ENCODE measurements around the gene SMAD1. TPM values are rescaled to one million over a fixed set of nuclear protein-coding genes. Genes with fewer than 3 reads are reported as not detected.
"Not testable (repeated sequence)": the region's sequence is repeated elsewhere in the genome, so short reads cannot be mapped to it uniquely, and the experiment has no call there.

The SMAD1 gene
- total and polyA plus RNA-seq, 2 donors = 17.1 to 67.8 TPM

DNA sequence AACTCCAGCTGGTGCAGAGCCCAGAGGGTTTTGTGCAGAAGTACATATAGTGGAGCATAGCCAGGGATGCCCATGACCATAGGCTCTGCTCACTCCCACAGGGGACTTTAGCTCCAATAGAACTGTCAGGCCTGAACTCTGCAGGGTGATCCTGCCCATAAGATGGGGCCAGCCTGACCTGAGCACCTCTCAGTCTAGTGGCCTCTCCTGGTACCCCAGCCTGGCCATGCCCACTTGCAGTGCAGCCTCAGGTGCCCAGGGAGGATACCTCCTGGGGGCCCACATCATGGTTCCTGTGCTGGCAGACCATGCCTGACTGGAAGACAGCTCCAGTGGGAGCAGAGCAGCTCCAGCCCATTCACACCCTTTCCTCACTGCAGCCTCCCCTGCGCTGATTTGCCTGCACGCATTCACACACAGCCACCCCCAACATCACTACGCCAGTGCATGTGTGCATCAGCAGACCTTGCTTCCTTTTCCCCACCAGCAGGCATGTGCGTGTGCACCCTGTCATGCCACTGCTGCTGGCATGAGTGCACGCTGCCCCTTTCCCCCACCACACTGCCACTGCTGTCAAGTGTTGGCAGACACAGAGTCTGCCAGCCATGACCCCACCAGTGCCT, 84.5 kb downstream of the SMAD1 start:
- DNase-seq (ENCODE audit: extremely low spot score) = no peak
- no peaks in the 10 kb centered on the region for H3K4me1 ChIP-seq (ENCODE audit: insufficient read depth)
- no peak overlapping the region for H3K27ac ChIP-seq (ENCODE audit: low read depth)
- H3K4me3 ChIP-seq (ENCODE audit: low read depth, low read length) = no peak overlapping the region
- WGBS = 97% methylated on average over 5 of the region's 5 CpGs
- no peaks in the 10 kb centered on the region for H3K36me3 ChIP-seq (ENCODE audit: insufficient read depth)

GRCh38 chr4:145566768-145567167, 85.1 kb downstream of the SMAD1 start:
- no peak for DNase-seq (ENCODE audit: extremely low spot score)
- Histone ChIP-seq H3K27ac (ENCODE audit: low read depth) (no peak overlapping the region), H3K36me3 (ENCODE audit: insufficient read depth) (no peaks in the 10 kb centered on the region), H3K4me3 (ENCODE audit: low read depth, low read length) (no peak overlapping the region), H3K4me1 (ENCODE audit: insufficient read depth) (no peaks in the 10 kb centered on the region)
- WGBS = 82% methylated on average over 5 of the region's 5 CpGs

DNA sequence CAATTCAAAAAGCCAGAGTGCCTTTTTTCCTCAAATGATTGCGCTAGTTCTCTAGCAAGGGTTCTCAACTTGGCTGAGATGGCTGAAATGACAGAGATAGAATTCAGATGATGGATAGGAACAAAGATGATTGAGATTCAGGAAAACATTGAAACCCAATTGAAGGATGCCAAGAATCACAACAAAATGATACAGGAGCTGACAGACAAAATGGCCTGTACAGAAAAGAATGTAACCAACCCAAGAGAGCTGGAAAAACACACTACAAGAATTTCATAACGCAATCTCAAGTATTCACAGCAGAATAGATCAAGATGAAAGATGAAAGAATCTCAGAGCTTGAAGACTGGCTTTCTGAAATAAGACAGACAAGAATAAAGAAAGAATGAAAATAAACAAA, 85.9 kb downstream of the SMAD1 start:
- 96% methylated on average over 2 of the region's 2 CpGs for WGBS
- DNase-seq (ENCODE audit: extremely low spot score) = no peak
- Histone ChIP-seq H3K36me3 (ENCODE audit: insufficient read depth) (no peaks in the 10 kb centered on the region), H3K27ac (ENCODE audit: low read depth) (no peak overlapping the region), H3K4me3 (ENCODE audit: low read depth, low read length) (no peak overlapping the region), H3K4me1 (ENCODE audit: insufficient read depth) (no peaks in the 10 kb centered on the region)

DNA sequence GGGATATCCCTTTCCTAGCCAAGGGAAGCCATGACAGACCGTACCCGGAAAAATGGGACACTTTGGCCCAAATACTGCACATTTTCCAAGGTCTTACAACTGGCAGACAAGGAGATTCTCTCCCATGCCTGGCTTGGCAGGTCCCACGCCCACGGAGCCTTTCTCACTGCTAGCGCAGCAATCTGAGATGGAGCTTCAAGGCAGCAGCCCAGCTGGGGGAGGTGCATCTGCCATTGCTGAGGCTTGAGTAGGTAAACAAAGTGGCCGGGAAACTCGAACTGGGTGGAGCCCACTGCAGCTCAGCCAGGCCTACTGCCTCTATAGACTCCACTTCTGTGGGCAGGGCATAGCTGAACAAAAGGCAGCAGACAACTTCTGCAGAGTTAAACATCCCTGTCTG, 92.9 kb downstream of the SMAD1 start:
- DNase-seq (ENCODE audit: extremely low spot score); H3K4me3 ChIP-seq (ENCODE audit: low read depth, low read length); H3K27ac ChIP-seq (ENCODE audit: low read depth); H3K36me3 ChIP-seq (ENCODE audit: insufficient read depth); H3K4me1 ChIP-seq (ENCODE audit: insufficient read depth): not testable (repeated sequence)
- WGBS = 75% methylated on average over 7 of the region's 7 CpGs

DNA sequence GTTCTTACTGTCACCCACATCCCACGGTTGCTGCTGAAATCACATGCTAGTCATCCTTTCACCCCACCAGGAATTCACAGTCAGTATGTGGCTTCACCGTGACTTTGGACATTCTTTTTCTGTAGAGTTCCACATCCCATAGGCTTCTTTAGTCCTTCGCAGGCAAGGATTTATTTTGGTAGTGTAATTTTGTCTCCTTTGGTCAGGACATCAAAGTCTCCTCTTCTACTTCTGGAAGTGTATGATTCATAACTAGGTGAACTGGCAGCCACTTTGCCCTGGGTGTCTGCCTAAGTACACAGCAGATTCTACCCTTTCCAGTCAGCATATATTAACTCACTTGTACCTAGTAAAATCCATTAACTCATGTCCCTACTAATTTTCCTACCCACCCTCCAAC, 99.3 kb downstream of the SMAD1 start:
- no peak for DNase-seq (ENCODE audit: extremely low spot score)
- H3K4me3 ChIP-seq (ENCODE audit: low read depth, low read length) = no peak overlapping the region
- no peaks in the 10 kb centered on the region for H3K4me1 ChIP-seq (ENCODE audit: insufficient read depth)
- WGBS = 57% methylated on average over 3 of the region's 3 CpGs
- H3K36me3 ChIP-seq (ENCODE audit: insufficient read depth) = no peaks in the 10 kb centered on the region
- H3K27ac ChIP-seq (ENCODE audit: low read depth) = no peak overlapping the region

- DNase-seq (ENCODE audit: extremely low spot score) = no peak
- H3K4me3 ChIP-seq (ENCODE audit: low read depth, low read length) = no peak overlapping the region
- H3K36me3 ChIP-seq (ENCODE audit: insufficient read depth) = no peaks in the 10 kb centered on the region
- no peak overlapping the region for H3K27ac ChIP-seq (ENCODE audit: low read depth)
- no peaks in the 10 kb centered on the region for H3K4me1 ChIP-seq (ENCODE audit: insufficient read depth)
- WGBS = 89% methylated on average over 6 of the region's 6 CpGs
Measured at GRCh38 chr4:145583191-145584055, 101.8 kb downstream of the SMAD1 start.

DNA sequence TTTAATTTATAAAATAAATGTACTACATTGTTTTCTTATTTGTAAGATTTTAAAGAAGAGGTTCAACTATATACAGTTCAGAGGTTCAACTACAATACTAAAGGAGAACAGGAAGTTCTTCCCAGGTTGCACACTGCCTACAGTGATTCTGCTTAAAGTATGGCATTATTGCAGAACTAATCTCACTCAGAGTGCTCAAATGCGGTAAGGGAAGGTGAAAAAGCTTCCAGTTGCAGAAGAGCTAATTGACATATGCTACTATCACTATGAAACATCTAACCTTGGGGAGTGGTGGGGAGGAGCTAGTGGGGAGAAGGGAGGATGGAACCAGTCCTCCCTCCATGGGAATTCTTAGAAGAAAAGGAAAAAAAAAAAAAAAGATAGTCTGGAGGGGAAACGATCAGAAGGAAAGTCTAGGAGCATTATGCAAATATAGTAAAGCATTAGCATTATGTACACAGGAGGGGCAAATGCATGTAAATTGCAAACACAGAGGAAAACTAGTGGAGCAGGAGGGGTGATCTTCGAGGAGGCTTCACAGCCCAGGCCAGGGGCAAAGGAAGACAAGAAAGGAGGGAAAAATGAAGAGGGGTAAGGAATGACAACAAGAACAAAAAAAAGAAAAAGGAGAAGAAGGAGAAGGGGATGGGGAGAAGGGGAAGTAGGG, 105.6 kb downstream of the SMAD1 start:
- no peak for DNase-seq (ENCODE audit: extremely low spot score)
- Histone ChIP-seq H3K27ac (ENCODE audit: low read depth) (no peak overlapping the region), H3K4me3 (ENCODE audit: low read depth, low read length) (no peak overlapping the region), H3K4me1 (ENCODE audit: insufficient read depth) (no peaks in the 10 kb centered on the region), H3K36me3 (ENCODE audit: insufficient read depth) (no peaks in the 10 kb centered on the region)
- WGBS = 70% methylated on average over 3 of the region's 3 CpGs

DNA sequence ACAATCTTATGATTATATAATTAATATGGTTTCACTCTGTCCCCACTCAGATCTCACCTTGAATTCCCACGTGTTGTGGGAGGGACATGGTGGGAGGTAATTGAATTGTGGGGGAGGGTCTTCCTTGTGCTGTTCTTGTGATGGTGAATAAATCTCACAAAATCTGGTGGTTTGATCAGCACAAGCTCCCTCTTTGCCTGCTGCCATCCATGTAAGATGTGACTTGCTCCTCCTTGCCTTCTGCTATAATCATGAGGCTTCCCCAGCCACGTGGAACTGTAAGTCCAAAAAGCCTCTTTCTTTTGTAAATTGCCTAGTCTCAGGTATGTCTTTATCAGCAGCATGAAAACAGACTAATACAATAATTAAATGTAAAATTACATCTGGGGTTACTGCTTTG, 107.7 kb downstream of the SMAD1 start:
- 79% methylated on average over 2 of the region's 2 CpGs for WGBS
- not testable (repeated sequence) for H3K36me3 ChIP-seq (ENCODE audit: insufficient read depth); H3K27ac ChIP-seq (ENCODE audit: low read depth); DNase-seq (ENCODE audit: extremely low spot score); H3K4me1 ChIP-seq (ENCODE audit: insufficient read depth); H3K4me3 ChIP-seq (ENCODE audit: low read depth, low read length)

GRCh38 chr4:145589916-145590702, 108.5 kb downstream of the SMAD1 start:
- H3K4me1 ChIP-seq (ENCODE audit: insufficient read depth) = no peaks in the 10 kb centered on the region

GRCh38 chr4:145602129-145602760, 120.6 kb downstream of the SMAD1 start:
- Histone ChIP-seq H3K36me3 (ENCODE audit: insufficient read depth) (no peaks in the 10 kb centered on the region), H3K4me1 (ENCODE audit: insufficient read depth) (no peaks in the 10 kb centered on the region), H3K27ac (ENCODE audit: low read depth) (no peak overlapping the region), H3K4me3 (ENCODE audit: low read depth, low read length) (no peak overlapping the region)
- DNase-seq (ENCODE audit: extremely low spot score) = no peak
- 82% methylated on average over 4 of the region's 4 CpGs for WGBS

More at GRCh38 chr4:145589916-145590702, 108.5 kb downstream of the SMAD1 start:
- WGBS = 64% methylated on average over 3 of the region's 3 CpGs
- no peak for DNase-seq (ENCODE audit: extremely low spot score)
- no peak overlapping the region for H3K4me3 ChIP-seq (ENCODE audit: low read depth, low read length)
- no peak overlapping the region for H3K27ac ChIP-seq (ENCODE audit: low read depth)
- H3K36me3 ChIP-seq (ENCODE audit: insufficient read depth) = no peaks in the 10 kb centered on the region

GRCh38 chr4:145605941-145606340, 124.3 kb downstream of the SMAD1 start:
- Histone ChIP-seq H3K27ac (ENCODE audit: low read depth) (no peak overlapping the region), H3K36me3 (ENCODE audit: insufficient read depth) (no peaks in the 10 kb centered on the region), H3K4me3 (ENCODE audit: low read depth, low read length) (no peak overlapping the region), H3K4me1 (ENCODE audit: insufficient read depth) (no peaks in the 10 kb centered on the region)
- no peak for DNase-seq (ENCODE audit: extremely low spot score)

All from urinary bladder (tissue), 4 donors.